ENCODE data around the gene TMEM132C. TPM values are rescaled to one million over a fixed set of nuclear protein-coding genes. Genes with fewer than 3 reads are reported as not detected.

TMEM132C gene
- total RNA-seq, 1 experiment from 2014 or later: not detected

GRCh38 chr12:128382946-128383345, 116.0 kb downstream of the TMEM132C start:
- DNase-seq (ENCODE audit: low spot score): no peak
- ATAC-seq: no peak
- H3K9me3 Mint-ChIP-seq: peaks cover 76% of the 10 kb centered on the region
- H3K27me3 Mint-ChIP-seq (ENCODE audit: low read depth): peaks cover 23% of the 10 kb centered on the region
- H3K36me3 Mint-ChIP-seq: peaks cover 72% of the 10 kb centered on the region
- no peak overlapping the region for H3K4me3 Mint-ChIP-seq
- POLR2A ChIA-PET: no interaction called here
- no peak overlapping the region for H3K27ac Mint-ChIP-seq
- CTCF ChIA-PET: no interaction called here
- H3K4me1 Mint-ChIP-seq: no peaks in the 10 kb centered on the region
- TF ChIP-seq NFYB (CRISPR knock-in tag; conservative IDR thresholded peaks at IDR 0.05; ENCODE audit: low read depth) (no peak), NR2C2 (CRISPR knock-in tag; IDR thresholded peaks at IDR 0.05) (no peak), JAZF1 (CRISPR knock-in tag; IDR thresholded peaks at IDR 0.05) (no peak), ZNF263 (CRISPR knock-in tag; IDR thresholded peaks at IDR 0.05; ENCODE audit: low read depth) (no peak), TP53 (CRISPR knock-in tag; IDR thresholded peaks at IDR 0.05) (no peak), JUN (CRISPR knock-in tag; IDR thresholded peaks at IDR 0.05) (no peak), FOXK1 (CRISPR knock-in tag; IDR thresholded peaks at IDR 0.05) (no peak), FOXJ3 (CRISPR knock-in tag; IDR thresholded peaks at IDR 0.05; ENCODE audit: borderline replicate concordance) (no peak), NR1H2 (CRISPR knock-in tag; IDR thresholded peaks at IDR 0.05) (no peak), ZNF396 (CRISPR knock-in tag; IDR thresholded peaks at IDR 0.05; ENCODE audit: borderline replicate concordance) (no peak), CDX4 (CRISPR knock-in tag; IDR thresholded peaks at IDR 0.05; ENCODE audit: borderline replicate concordance) (no peak), ZNF416 (CRISPR knock-in tag; IDR thresholded peaks at IDR 0.05) (no peak), CBFB (CRISPR knock-in tag; IDR thresholded peaks at IDR 0.05; ENCODE audit: low read depth) (no peak), ZNF281 (CRISPR knock-in tag; IDR thresholded peaks at IDR 0.05) (no peak)
- TF ChIP-seq, protein P1, sequence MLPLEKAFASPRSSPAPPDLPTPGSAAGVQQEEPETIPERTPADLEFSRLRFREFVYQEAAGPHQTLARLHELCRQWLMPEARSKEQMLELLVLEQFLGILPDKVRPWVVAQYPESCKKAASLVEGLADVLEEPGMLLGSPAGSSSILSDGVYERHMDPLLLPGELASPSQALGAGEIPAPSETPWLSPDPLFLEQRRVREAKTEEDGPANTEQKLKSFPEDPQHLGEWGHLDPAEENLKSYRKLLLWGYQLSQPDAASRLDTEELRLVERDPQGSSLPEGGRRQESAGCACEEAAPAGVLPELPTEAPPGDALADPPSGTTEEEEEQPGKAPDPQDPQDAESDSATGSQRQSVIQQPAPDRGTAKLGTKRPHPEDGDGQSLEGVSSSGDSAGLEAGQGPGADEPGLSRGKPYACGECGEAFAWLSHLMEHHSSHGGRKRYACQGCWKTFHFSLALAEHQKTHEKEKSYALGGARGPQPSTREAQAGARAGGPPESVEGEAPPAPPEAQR (CRISPR knock-in tag; IDR thresholded peaks at IDR 0.05): no peak
- TF ChIP-seq, protein P2, sequence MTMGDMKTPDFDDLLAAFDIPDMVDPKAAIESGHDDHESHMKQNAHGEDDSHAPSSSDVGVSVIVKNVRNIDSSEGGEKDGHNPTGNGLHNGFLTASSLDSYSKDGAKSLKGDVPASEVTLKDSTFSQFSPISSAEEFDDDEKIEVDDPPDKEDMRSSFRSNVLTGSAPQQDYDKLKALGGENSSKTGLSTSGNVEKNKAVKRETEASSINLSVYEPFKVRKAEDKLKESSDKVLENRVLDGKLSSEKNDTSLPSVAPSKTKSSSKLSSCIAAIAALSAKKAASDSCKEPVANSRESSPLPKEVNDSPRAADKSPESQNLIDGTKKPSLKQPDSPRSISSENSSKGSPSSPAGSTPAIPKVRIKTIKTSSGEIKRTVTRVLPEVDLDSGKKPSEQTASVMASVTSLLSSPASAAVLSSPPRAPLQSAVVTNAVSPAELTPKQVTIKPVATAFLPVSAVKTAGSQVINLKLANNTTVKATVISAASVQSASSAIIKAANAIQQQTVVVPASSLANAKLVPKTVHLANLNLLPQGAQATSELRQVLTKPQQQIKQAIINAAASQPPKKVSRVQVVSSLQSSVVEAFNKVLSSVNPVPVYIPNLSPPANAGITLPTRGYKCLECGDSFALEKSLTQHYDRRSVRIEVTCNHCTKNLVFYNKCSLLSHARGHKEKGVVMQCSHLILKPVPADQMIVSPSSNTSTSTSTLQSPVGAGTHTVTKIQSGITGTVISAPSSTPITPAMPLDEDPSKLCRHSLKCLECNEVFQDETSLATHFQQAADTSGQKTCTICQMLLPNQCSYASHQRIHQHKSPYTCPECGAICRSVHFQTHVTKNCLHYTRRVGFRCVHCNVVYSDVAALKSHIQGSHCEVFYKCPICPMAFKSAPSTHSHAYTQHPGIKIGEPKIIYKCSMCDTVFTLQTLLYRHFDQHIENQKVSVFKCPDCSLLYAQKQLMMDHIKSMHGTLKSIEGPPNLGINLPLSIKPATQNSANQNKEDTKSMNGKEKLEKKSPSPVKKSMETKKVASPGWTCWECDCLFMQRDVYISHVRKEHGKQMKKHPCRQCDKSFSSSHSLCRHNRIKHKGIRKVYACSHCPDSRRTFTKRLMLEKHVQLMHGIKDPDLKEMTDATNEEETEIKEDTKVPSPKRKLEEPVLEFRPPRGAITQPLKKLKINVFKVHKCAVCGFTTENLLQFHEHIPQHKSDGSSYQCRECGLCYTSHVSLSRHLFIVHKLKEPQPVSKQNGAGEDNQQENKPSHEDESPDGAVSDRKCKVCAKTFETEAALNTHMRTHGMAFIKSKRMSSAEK (CRISPR knock-in tag; IDR thresholded peaks at IDR 0.05; ENCODE audit: borderline replicate concordance): no peak

GRCh38 chr12:128383357-128383937, 116.5 kb downstream of the TMEM132C start:
- no peak for ATAC-seq
- Mint-ChIP-seq H3K9me3 (peaks cover 76% of the 10 kb centered on the region), H3K27me3 (ENCODE audit: low read depth) (peaks cover 23% of the 10 kb centered on the region), H3K4me1 (no peaks in the 10 kb centered on the region), H3K27ac (no peak overlapping the region), H3K36me3 (peaks cover 72% of the 10 kb centered on the region), H3K4me3 (no peak overlapping the region)
- DNase-seq (ENCODE audit: low spot score): no peak
- ChIA-PET POLR2A (no interaction called here), CTCF (no interaction called here)
- TF ChIP-seq, protein P3, sequence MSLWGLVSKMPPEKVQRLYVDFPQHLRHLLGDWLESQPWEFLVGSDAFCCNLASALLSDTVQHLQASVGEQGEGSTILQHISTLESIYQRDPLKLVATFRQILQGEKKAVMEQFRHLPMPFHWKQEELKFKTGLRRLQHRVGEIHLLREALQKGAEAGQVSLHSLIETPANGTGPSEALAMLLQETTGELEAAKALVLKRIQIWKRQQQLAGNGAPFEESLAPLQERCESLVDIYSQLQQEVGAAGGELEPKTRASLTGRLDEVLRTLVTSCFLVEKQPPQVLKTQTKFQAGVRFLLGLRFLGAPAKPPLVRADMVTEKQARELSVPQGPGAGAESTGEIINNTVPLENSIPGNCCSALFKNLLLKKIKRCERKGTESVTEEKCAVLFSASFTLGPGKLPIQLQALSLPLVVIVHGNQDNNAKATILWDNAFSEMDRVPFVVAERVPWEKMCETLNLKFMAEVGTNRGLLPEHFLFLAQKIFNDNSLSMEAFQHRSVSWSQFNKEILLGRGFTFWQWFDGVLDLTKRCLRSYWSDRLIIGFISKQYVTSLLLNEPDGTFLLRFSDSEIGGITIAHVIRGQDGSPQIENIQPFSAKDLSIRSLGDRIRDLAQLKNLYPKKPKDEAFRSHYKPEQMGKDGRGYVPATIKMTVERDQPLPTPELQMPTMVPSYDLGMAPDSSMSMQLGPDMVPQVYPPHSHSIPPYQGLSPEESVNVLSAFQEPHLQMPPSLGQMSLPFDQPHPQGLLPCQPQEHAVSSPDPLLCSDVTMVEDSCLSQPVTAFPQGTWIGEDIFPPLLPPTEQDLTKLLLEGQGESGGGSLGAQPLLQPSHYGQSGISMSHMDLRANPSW (CRISPR knock-in tag; conservative IDR thresholded peaks at IDR 0.05; ENCODE audit: low read depth): no peak
- TF ChIP-seq HMGA2 (CRISPR knock-in tag; IDR thresholded peaks at IDR 0.05): no peak
- no peak for TF ChIP-seq MXD4 (CRISPR knock-in tag; IDR thresholded peaks at IDR 0.05; ENCODE audit: borderline replicate concordance)
- TF ChIP-seq ZBTB21 (CRISPR knock-in tag; IDR thresholded peaks at IDR 0.05; ENCODE audit: borderline replicate concordance): no peak
- no peak for TF ChIP-seq ATF1 (CRISPR knock-in tag; IDR thresholded peaks at IDR 0.05)
- TF ChIP-seq NR3C1 (CRISPR knock-in tag; conservative IDR thresholded peaks at IDR 0.05; ENCODE audit: low read depth): no peak
- no peak for TF ChIP-seq HMGXB4 (CRISPR knock-in tag; IDR thresholded peaks at IDR 0.05)

All from WTC11 (cell line).